ENCODE results near the gene NDFIP2.

DNA sequence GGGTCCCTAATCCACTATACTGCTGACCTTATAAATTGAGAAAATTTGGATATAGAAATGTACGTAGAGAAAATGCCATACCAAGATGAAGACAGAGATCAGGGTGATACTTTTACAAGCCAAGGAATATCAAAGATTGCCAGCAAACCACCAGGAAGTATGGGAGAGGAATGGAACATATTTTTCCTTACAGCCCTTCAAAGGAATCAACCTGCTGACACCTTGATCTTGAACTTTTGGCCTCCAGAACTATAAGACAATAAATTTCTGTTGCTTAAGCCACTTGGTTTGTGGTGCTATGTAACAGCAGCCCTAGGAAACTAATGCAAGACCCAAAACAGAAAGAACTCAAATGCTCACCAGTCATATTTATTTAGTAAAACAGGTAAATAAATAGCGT lies 10.3 kb upstream of the NDFIP2 start:
- TF ChIP-seq, protein P1, sequence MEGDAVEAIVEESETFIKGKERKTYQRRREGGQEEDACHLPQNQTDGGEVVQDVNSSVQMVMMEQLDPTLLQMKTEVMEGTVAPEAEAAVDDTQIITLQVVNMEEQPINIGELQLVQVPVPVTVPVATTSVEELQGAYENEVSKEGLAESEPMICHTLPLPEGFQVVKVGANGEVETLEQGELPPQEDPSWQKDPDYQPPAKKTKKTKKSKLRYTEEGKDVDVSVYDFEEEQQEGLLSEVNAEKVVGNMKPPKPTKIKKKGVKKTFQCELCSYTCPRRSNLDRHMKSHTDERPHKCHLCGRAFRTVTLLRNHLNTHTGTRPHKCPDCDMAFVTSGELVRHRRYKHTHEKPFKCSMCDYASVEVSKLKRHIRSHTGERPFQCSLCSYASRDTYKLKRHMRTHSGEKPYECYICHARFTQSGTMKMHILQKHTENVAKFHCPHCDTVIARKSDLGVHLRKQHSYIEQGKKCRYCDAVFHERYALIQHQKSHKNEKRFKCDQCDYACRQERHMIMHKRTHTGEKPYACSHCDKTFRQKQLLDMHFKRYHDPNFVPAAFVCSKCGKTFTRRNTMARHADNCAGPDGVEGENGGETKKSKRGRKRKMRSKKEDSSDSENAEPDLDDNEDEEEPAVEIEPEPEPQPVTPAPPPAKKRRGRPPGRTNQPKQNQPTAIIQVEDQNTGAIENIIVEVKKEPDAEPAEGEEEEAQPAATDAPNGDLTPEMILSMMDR (IDR thresholded peaks at IDR 0.05): no peak
- TF ChIP-seq POLR2AphosphoS5 (IDR thresholded peaks at IDR 0.05): no peak
